Body of pancreas (tissue), 4 donors: ENCODE measurements around the gene ST3GAL3. TPM values are rescaled to one million over a fixed set of nuclear protein-coding genes. Genes with fewer than 3 reads are reported as not detected.

Source experiments
- ATAC-seq: fragments of 150-250 bp; one replicate; pipeline ENCODE4 v1.9.1; 2016
- DNase-seq, 4 donors: peaks; one replicate each; pipeline ENCODE4 v3.0.0-alpha.2; 2019
- H3K27ac ChIP-seq, 4 donors: fragments of 200-600 bp; sonication (generic); 1 replicate in 3 of 4; 2 replicates in 1 of 4; pipeline versions ENCODE4 v1.5.1 to v1.6.1; 2016 to 2019; ENCODE audit warnings: mild to moderate bottlenecking in 1 of 4, mixed read lengths in 1 of 4, moderate library complexity in 1 of 4
- H3K27me3 ChIP-seq, 2 donors: fragments of 200-600 bp; sonication (generic); one replicate each; pipeline ENCODE4 v1.6.0; 2016; ENCODE audit warnings: mild to moderate bottlenecking in 1 of 2
- H3K36me3 ChIP-seq, 2 donors: fragments of 200-600 bp; sonication (generic); replicated peaks in 1 of 2; 2 replicates each; pipeline ENCODE4 v1.5.1; 2016; ENCODE audit warnings: low read depth in 2 of 2; ENCODE audit not compliant: insufficient read depth in 1 of 2
- H3K4me1 ChIP-seq: fragments of 200-600 bp; sonication (generic); one replicate; pipeline ENCODE4 v1.6.0; 2016
- H3K4me3 ChIP-seq, 2 donors: fragments of 200-600 bp; sonication (generic); 1 replicate in 1 of 2; 2 replicates in 1 of 2; pipeline ENCODE4 v1.5.1; 2016 to 2019
- H3K9me3 ChIP-seq, 3 donors: fragments of 200-600 bp; sonication (generic); 1 replicate in 2 of 3; 2 replicates in 1 of 3; pipeline ENCODE4 v1.5.1; 2016
- POLR2A ChIP-seq, 3 donors: fragments of 450-650 bp; IDR thresholded peaks; one replicate each; pipeline ENCODE4 v1.6.1; 2016; ENCODE audit warnings: antibody characterized with exemption in 3 of 3, mild to moderate bottlenecking in 2 of 3
- WGBS, 2 donors: methylation state at CpG; one replicate each; pipeline ENCODE4 v1.1.5; 2017; 5-methylcytosine and 5-hydroxymethylcytosine counted together
- intact Hi-C: fragments of 100-400 bp; cut with DNase I; formaldehyde crosslinking; loops from one replicate; pipeline ENCODE4 v1.15.1; 2023
- total RNA-seq, 2 donors: library from RNA; depleted of rRNA; stranded (reverse); fragments of >200 nt; gene quantifications; one replicate each; pipeline ENCODE4 v1.1.0, GENCODE V29; 2016
- TF ChIP-seq, protein P1 (sequence below), 7 experiments: fragments of 450-650 bp in 4 of 7; fragments of 200-600 bp in 3 of 7; sonication (generic) in 3 of 7; IDR thresholded peaks; one replicate each; pipeline ENCODE4 v1.5.1; 2016 to 2019; ENCODE audit warnings: antibody characterized with exemption in 7 of 7

Gene ST3GAL3
- total RNA-seq, 2 donors from 2014 or later = 14.5 to 15.2 TPM

DNA sequence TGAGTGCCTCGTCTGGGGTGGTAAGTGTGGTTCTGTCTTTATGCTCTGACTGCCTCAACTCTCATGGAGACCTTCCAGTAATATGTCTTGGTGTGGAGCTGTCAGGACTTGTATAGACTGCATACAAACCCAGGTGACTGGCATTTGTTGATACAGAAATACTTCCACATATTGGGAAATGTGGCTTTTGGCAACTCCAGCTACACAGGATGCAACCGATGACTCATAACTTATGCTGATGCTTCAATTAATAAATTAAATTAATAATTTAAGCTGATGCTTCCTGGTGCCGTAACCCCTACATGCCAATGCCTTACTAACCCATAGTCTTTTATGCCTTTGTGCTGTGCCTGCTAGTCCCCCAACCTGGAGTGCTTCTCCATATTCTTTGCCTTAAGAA is 154.0 kb downstream of the ST3GAL3 start:
- no peaks in the 10 kb centered on the region for H3K9me3 ChIP-seq
- H3K27me3 ChIP-seq = no peaks in the 10 kb centered on the region
- no peak overlapping the region for H3K27ac ChIP-seq
- 71 to 77% methylated on average over 3 of the region's 3 CpGs for WGBS, 2 donors
- DNase-seq (no peak), ATAC-seq (no peak)
- TF ChIP-seq POLR2A (IDR thresholded peaks at IDR 0.05) = no peak
- TF ChIP-seq, protein P1, sequence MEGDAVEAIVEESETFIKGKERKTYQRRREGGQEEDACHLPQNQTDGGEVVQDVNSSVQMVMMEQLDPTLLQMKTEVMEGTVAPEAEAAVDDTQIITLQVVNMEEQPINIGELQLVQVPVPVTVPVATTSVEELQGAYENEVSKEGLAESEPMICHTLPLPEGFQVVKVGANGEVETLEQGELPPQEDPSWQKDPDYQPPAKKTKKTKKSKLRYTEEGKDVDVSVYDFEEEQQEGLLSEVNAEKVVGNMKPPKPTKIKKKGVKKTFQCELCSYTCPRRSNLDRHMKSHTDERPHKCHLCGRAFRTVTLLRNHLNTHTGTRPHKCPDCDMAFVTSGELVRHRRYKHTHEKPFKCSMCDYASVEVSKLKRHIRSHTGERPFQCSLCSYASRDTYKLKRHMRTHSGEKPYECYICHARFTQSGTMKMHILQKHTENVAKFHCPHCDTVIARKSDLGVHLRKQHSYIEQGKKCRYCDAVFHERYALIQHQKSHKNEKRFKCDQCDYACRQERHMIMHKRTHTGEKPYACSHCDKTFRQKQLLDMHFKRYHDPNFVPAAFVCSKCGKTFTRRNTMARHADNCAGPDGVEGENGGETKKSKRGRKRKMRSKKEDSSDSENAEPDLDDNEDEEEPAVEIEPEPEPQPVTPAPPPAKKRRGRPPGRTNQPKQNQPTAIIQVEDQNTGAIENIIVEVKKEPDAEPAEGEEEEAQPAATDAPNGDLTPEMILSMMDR (IDR thresholded peaks at IDR 0.05) = no peak
- H3K4me3 ChIP-seq = no peak overlapping the region
- H3K4me1 ChIP-seq = no peaks in the 10 kb centered on the region
- H3K36me3 ChIP-seq = no peaks in the 10 kb centered on the region
- intact Hi-C loops = no loop called here

DNA sequence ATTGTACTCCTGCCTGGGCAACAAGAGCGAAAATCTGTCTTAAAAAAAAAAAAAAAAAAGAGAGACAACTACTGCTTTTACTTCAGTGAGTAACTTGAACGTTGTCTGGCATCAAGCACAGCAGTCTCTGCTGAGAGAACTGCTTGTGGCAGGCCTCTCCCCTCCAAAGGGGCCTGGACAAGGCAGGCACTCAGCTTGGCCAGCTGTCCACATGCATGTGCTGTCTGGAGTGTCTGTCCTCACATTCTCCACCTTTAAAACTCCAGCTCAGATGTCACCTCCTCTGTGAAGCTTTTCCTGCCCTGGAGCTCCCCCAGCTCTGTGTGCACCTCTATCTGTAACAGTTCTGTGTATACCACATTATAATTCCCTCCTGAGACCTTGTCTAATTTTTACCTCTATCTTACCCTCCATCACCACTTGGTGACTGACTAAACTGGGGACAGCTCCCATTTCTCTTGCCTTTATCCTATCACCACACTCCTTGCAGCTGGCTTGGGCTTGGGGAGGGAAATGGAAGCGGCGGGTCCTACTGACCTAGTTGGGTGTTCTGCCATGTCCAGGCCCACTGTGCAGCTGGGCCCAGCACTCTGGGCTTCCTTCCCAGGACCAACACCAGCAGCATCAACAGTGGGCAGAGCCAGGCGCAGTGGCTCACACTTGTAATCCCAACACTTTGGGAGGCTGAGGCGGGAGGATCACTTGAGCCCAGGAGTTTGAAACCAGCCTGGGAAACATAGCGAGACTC is 154.8 kb downstream of the ST3GAL3 start:
- WGBS, 2 donors = 90 to 97% methylated on average over 6 to 7 of the region's 7 CpGs
- Histone ChIP-seq H3K4me1 (no peaks in the 10 kb centered on the region), H3K9me3 (no peaks in the 10 kb centered on the region), H3K27ac (no peak overlapping the region), H3K4me3 (no peak overlapping the region), H3K36me3 (no peaks in the 10 kb centered on the region), H3K27me3 (no peaks in the 10 kb centered on the region)
- DNase-seq (no peak), ATAC-seq (no peak)
- intact Hi-C loops = no loop called here
- no peak for TF ChIP-seq POLR2A (IDR thresholded peaks at IDR 0.05)
- TF ChIP-seq, protein P1 (IDR thresholded peaks at IDR 0.05) = no peak

DNA sequence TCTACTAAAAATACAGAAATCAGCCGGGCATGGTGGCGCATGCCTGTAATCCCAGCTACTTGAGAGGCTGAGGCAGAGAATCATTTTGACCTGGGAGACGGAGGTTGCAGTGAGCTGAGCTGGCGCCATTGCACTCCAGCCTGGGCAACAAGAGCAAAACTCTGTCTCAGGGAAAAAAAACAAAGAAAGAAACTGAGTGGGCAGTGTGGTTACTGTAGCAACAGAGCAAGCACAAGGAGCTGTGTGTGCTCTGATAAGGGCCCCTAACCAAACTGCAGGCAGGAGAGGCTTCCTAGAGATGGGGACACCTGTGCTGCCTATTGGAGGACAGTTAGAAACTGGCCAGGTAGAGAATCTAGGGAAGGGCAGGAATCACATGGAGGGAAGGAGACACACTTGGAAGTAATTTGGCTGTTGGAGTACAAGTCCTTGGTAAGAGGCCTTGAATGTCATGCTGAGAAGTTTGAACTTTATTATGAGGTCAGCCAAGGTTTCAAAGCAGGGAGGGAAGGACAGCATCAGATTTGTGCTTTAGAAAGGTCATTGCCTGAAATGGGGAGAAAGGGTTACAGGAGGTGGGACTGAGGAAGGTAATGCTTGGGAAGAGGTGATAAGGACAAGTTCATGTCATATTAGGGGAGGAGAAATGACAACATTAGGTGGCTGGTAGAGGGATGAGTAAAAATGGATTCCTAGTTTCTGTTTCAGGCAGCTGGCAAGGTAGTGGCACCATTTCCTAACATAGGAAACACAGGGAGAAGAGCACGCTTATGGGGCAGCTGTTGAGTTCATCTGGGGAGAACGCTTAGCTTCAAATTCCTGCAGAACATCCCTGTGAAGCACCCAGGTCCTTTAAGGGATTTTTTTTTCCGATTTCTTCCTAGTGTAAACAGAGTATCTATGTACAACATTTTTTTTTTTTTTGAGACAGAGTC is 157.0 kb downstream of the ST3GAL3 start:
- H3K27me3 ChIP-seq = no peaks in the 10 kb centered on the region
- H3K36me3 ChIP-seq = no peaks in the 10 kb centered on the region
- no peak for DNase-seq
- 91 to 94% methylated on average over 7 of the region's 7 CpGs for WGBS, 2 donors
- H3K4me1 ChIP-seq = no peaks in the 10 kb centered on the region
- intact Hi-C loops = no loop called here
- no peak for TF ChIP-seq POLR2A (IDR thresholded peaks at IDR 0.05)
- TF ChIP-seq, protein P1 (IDR thresholded peaks at IDR 0.05) = no peak
- H3K9me3 ChIP-seq = no peaks in the 10 kb centered on the region
- H3K4me3 ChIP-seq = no peak overlapping the region
- no peak overlapping the region for H3K27ac ChIP-seq
- no peak for ATAC-seq

DNA sequence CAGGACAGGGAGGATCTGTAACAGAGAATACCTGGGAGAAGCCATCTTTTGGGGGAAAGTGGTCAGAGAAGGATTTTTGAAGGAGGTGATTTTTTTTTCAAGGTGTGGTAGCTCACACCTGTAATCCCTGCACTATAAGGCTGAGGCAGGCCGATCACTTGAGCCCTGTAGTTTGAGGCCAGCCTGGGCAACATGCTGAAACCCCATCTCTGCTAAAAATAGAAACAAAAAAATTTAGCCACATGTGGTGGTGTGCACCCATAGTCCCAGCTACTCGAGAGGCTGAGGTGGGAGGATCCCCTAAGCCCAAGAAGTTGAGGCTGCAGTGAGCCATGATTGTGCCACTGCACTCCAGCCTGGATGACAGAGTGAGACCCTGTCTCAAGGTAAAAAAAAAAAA is 158.9 kb downstream of the ST3GAL3 start:
- TF ChIP-seq, protein P1 (IDR thresholded peaks at IDR 0.05) = no peak
- no peak for TF ChIP-seq POLR2A (IDR thresholded peaks at IDR 0.05)
- no peak for ATAC-seq
- Histone ChIP-seq H3K9me3 (no peaks in the 10 kb centered on the region), H3K4me3 (no peak overlapping the region), H3K27me3 (no peaks in the 10 kb centered on the region), H3K4me1 (no peaks in the 10 kb centered on the region), H3K27ac (no peak overlapping the region), H3K36me3 (no peaks in the 10 kb centered on the region)
- intact Hi-C loops = no loop called here
- 87 to 98% methylated on average over 2 of the region's 2 CpGs for WGBS, 2 donors
- DNase-seq = no peak
